HG03045 (cell line): ENCODE measurements around the gene SIVA1.

Source experiments
- ATAC-seq: cut with Tn5 transposase; IDR thresholded peaks from one replicate; pipeline ENCODE4 v1.9.1; 2021; ENCODE audit warnings: mild to moderate bottlenecking, moderate library complexity; ENCODE audit not compliant: unreplicated experiment

The SIVA1 gene

DNA sequence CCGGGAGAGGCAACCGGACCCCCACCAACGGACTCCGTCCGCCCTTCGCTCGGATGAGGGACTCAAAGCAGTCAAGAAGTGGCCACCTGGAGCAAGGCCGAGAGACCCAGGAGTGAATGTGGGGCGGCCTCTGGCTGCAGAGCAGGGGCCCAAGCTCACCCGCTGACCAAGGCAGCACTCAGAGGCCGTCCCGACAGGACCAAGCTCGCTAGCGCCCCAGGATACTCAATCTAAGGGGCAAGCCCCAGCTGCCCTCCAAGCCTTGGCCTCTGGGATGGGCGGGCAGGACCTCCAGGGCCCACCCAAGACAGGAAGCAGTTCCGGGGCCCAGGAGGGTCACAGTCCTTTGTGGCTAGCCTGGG is 41.7 kb downstream of the SIVA1 start:
- ATAC-seq = peak; percentile 7

DNA sequence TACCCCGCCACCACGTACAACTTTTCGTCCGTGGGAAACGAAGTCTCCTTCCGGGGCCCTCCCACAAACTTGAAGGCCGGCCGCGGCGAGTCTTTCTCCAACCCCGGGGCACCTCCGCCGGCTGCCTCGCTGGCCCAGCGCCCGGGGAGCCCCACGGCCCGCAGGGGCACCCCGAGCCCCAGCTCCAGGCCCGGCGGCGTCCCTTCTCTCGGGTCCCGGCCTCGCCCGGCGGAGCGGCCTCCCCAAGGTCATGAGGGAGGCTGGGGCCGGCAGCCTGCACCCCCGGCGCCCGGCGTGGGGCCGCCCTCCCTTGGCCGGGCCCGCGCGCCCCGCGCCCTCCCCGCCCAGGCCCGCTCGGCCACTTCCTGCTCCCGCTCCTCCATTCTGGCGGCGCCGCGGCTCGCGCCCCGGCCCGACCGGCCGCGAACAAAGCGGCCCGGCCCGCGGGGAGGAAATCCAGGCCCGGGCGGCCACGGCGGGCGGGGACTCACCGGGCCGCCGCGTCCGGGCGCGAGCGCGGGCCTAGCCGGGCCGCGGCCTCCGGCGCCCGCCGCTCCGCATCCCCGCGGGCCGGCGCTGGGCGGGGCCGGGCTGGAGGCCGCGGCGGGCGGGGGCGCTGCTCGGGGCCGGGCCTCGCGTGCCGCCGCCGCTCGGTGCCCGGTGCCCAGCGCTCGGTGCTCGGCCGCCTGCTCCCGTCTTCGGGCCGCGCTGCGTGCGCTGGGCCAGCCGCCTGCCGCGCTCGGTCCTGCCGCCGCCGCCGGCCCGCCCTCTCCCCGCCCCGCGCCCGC is 42.2 kb downstream of the SIVA1 start, which contains the start of gene AKT1:
TSS of gene AKT1 (minus strand) at position 756 of the 788 bp plus-strand sequence. CDS start 3,105 bp downstream, outside the sequence.
- peak; percentile 42 for ATAC-seq

DNA sequence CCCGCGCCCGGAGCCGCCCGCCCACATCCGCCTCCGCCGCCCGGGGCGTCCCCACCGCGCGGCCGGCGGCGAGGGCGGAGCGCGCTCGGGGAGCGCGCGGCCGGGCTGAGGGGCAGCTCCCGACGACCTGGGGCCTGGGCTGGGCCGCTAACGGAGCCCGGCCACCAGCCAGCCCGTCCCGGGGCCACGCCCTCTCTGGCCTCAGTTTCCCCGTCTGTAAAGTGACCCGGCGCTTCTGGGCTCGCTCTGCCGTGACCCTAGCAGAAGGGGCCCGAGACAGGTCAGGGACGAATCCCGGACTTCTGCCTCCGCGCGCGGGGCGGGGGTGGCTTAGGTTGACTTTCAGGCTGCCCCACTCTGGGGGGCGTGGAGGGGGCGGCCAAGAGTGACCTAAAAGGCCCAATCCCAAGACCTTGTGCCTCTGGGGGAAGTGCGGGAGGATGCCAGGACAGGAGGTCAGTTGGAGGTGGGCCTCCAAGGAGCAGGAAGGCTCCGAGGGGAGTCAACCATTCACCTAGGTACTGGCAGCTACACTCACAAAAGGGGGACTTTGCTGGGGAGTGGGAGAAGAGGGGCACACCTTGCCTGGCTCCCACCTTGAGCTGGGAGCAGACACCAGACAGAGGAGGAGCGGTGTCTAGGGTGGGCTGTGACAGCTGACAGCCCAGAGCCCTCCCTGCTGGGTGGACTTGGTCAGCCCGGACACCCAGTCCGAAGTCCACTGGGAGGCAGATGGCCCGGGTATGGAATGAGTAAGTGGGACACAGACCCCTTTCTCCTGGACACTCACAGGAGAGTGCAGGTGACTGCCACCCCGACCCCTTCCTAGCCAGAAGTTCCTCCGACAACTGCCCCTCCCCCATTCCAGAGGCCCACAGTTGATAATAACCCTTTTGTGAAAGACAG is 43.1 kb downstream of the SIVA1 start:
- peak; percentile 32 for ATAC-seq

DNA sequence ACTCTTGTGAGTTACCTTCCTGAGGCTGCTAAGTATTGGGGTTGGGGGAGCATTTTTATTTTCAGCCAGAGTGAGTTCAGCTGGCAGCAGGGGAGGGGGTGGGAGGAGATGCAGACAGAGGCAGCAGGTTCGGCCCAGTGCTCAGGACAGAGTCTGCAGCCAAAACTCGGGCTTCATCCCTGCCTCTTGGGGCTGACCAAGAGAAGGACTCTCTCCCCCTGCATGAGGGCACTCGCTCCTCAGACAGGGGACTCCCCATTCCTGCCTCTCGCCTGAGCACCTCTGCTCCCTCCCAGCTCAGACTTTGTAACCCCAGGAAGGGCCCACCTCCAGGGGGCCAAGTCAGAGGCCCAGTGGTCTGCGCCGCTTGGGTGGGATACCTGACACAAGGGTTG is 43.7 kb downstream of the SIVA1 start:
- ATAC-seq = no peak

DNA sequence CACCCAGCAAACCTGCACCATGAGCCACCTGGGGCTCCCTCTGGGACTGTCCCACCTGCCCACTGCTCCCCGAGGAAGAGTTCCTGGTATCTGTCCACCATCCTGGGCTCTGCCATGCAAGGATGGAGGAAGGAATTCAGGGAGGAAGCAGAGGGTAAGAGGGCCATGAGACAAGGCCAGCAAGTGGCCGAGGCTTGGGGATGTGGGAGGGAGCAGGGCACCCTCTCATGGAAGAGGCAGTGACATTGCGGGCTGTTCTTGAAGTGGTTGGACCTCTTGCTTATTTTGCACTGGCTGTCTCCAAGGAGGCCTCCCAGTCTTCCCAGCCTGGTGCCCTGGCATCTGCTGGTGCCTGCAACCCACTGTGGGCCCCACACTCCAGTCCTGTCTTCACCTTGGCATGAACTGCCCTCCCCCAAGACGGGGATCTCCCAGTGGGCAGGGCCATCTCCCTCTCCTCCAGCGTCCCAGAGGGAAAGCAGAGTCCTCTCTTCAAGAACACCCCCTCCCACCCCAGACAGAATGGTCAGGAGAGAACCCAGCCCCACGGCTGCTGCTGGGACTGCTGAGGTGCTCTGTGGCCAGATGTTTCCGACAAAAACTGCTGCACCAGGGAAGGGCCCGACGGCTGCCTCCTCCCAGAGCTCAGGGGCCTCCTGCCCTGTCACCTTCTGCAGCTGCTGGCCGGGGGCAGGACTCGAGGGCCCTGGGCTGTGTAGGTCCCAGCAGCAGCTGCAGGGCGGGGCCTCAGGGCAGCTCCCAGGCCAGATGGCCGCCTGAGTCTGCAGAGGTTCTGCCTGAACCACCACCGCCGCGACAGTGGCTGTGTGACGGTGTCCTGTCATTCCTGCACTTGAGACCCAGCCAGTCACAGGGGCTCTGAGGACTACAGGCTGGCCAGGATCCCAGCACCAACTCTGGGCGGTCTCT is 44.4 kb downstream of the SIVA1 start:
- ATAC-seq = no peak

DNA sequence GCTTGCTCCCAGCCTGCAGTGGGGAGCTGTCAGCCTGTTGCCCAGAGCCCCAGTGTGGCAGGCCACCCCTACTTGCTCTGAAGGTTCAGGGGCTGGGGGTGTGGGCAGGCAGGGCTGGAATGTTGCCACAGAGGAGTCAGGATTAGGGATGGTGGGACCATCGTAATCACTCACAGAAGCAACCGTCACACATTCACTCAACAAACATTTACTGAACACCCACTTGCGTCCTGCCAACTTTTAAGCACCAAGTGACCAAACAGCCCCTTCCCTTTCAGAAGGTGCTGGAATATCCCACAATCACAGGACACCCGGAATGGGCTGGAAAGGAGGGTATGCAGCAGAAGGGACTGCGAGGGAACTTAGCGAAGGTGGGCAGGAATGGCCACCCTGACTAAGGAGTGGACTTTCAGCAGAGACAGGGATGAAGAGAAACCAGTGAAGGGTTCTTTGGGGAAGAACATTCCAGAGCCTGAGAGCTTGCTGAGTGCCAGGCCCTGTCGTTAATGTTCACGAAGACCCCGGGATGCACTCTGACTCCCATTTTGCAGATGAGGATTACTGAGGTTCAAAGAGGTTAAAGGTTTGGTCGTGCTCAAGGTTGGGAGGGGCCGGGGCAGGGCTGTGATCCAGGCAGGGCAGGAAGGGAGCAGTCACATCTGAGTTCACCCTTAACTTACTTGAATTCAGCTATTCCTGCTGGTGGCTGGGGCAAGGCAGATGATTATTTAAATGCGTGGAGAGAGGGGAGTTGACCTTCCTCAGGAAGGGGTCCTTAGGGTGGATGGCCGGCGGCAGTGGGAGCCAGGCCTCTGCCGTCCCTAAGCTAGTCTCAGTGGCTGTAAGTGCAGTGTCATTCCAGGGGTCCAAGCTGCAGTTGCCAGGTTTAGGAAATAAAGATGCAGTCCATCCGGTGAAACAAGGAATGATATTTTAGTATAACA is 45.6 kb downstream of the SIVA1 start:
- ATAC-seq = no peak

DNA sequence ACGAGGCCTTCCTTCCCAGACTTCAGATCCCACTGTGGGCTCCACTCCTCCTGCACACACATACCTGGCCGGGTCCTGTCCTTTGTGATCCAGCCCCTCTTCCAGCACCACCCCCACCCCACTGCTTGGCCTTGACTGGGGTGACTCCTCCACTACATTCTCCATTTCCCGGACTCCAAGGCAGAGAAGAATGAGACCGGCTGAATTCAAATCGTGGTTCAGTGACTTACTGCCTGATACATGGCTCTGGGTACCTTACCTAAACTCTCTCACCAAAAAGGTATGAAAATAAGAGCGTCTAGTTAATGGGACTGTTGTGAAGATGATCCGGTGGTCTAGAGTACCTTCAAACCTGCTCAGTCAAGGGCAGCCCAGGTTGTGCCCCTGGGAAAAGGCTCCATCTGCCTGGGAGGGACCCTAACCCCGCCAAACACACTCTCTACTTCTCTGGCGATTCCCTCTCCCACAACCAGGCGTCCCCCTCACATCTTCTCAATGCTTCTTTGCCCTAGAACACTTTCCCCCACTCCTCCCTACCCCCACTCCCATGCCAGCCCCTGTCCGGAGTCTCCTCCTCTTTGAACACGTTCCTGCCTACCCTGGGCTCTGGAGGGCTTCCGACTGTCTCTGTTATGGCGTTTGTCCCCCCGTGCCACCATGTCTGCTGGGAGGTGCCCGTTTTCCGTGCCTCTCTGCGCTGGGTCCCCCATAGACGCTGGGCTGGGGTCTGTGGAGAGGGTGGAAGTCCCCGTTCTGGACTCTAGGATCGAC is 46.5 kb downstream of the SIVA1 start:
- ATAC-seq = no peak

DNA sequence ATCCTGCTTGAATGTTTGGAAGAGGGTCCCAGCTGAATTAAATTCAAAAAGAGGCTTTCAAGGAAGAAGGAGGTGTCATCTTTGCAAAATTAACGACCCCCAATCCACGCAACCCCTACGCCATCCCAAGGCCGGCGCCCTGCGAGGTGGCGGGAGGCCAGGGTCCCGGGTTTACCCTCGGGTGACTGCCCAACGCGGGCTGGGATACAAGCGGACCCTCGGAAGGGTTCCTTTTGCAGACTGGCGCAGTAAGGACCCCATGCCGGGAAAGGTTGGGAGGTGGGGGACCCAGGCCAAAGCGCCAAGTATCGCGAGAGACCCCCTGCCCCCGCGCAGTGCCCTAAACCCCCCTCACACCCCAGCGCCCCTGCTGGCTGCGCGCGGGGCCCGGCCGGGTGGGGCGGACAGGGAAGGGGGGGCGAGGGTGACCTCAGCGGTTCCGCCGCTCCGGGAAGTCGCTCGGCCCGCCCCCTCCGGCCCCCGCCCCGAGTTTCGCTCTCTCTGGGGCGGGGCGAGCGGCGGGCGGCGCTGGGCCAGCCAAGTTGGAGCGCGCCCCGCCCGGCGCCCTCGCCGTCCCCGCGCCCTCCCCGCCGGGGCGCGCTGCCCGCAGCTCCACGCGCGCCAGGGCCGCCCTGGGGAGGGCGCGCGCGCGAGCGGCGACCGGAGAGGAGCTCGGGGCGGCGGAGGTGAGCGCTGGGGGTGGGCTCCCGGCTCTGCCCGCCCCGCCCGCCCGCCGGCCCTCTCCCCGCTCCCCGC is 47.2 kb downstream of the SIVA1 start:
- ATAC-seq = peak; percentile 50

DNA sequence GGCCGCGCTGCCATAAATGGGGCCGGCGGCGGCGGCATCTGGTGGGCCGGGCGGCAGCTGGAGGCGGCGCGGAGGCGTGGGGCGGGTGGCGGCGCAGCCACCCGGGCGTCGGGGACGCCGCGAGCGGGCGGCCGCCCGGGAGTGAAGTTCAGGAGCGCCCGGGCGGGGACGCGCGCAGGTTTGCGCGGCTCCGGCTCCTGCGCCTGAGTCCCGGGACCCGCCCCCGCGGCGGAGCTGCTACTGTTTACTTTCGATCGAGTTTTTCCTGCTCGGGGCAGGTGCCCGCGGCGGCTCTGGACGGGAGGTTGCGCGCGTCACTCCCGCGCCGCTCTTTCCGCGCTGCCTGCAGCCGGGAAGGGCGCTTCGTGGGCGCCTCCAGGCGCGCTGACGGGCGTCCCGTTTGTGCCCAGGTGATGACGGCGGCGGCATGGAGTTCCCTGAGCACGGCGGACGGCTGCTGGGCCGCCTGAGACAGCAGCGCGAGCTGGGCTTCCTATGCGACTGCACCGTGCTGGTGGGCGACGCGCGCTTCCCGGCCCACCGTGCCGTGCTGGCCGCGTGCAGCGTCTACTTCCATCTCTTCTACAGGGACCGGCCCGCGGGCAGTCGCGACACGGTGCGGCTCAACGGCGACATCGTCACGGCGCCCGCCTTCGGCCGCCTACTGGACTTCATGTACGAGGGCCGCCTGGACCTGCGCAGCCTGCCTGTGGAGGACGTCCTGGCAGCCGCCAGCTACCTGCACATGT is 48.0 kb downstream of the SIVA1 start, which contains the start of gene ZBTB42:
TSS of gene ZBTB42 (plus strand) at position 331 of the 749 bp plus-strand sequence. CDS start at position 428, 97 bp downstream.
- peak; percentile 38 for ATAC-seq

DNA sequence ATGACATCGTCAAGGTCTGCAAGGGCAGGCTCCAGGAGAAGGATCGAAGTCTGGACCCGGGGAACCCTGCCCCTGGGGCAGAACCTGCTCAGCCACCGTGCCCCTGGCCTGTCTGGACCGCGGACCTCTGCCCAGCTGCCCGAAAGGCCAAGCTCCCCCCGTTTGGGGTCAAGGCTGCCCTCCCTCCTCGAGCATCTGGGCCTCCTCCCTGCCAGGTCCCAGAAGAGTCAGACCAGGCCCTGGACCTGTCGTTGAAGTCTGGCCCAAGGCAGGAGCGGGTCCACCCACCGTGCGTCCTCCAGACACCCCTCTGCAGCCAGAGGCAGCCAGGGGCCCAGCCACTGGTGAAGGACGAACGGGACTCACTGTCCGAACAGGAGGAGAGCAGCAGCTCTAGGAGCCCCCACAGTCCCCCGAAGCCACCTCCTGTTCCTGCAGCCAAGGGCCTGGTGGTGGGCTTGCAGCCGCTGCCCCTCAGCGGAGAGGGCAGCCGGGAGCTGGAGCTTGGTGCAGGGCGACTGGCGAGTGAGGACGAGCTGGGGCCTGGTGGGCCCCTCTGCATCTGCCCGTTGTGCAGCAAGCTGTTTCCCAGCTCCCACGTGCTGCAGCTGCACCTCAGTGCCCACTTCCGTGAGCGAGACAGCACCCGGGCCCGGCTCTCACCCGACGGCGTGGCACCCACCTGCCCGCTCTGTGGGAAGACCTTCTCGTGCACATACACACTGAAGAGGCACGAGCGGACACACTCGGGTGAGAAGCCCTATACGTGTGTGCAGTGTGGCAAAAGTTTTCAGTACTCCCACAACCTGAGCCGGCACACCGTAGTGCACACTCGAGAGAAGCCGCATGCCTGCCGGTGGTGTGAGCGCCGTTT is 48.8 kb downstream of the SIVA1 start:
- ATAC-seq = no peak

DNA sequence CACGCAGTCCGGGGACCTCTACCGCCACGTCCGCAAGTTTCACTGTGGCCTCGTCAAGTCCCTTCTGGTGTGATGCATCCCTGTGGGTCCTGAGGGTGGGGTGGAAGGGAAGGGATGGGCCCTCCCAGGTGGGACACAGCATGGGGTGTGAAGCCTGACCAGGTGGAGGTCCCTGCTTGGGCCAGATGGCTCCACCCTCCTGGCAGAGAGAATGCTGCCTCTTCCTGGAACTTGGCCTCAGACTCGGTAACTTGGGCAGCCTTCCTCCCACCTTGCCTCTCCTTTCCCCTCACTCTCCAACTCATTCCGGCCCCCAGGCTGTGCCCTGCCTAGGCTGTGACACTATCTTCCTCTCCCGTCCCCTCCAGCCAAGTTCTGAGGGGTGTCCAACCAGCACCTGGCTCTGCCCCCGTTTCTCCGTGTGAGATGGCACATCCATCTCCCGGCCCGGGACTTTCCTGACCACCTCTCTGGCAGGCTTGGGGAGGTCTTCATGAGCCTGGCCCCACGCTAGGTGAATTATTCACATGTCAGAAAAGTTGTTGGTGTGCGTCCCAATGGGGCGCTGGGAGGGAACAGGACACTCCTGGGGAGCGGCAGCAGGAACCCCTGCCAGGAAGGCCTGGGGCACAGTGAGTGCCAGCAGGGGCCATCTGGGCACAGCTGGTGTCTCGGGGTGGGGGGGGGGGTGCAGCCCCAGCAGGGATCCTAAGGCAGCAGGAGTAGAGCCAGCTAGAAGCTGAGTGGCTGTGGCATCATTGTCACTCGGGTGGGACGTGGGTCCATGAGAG is 49.6 kb downstream of the SIVA1 start:
- no peak for ATAC-seq

DNA sequence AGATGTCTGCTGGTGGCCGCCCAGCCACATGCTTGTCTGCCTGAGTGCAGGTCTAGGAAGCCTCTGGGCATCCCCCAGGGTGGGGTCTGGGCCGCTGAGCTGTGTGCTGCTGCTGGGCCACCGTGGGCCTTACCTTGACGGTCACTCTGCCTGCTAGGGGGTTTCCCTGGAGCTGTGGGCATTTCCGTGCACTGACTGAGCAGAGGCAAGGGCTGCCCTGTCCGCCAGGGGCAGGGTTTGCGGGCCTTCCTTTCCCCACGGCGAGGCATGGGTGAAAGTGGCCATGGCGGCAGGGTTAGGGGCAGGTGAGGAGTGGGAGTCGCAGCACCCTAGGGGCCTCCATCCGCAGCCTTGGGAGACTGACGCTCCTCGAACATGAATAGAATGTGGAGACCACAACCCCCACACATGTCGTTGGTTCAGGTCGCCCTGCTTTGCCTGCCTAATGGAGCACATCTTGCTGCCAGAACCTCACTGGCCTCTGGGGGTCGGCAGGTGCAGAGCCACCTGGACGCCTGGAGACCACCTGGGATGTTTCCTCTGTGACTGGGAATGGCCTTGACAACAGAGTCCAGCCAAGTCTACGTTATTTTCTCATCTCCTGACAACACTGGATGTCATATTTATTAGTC is 50.4 kb downstream of the SIVA1 start:
- ATAC-seq = no peak

DNA sequence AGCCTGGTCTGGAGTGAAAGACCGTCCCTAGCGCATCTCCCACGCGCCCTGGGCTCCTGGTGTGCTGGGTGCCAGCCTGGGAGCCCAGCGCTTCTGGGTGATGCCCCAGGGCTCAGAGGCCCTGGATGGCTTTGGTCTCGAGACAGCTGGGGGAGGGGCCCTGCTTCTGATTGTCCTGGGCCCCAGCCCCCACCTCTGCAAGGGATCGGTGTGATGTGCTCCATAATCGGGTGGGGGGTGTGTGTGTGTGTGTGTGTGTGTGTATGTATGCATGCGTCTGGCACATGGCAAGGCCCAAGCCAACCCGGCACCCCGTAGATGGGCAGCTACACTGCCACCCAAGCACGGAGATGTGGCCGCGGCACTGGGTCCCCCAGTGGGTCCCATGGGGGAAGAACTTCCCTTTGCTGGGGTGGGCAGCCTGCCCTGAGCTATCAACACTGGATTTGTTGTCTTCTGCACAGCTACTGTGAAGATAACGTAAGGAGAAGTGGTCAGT is 51.0 kb downstream of the SIVA1 start:
- ATAC-seq = no peak

DNA sequence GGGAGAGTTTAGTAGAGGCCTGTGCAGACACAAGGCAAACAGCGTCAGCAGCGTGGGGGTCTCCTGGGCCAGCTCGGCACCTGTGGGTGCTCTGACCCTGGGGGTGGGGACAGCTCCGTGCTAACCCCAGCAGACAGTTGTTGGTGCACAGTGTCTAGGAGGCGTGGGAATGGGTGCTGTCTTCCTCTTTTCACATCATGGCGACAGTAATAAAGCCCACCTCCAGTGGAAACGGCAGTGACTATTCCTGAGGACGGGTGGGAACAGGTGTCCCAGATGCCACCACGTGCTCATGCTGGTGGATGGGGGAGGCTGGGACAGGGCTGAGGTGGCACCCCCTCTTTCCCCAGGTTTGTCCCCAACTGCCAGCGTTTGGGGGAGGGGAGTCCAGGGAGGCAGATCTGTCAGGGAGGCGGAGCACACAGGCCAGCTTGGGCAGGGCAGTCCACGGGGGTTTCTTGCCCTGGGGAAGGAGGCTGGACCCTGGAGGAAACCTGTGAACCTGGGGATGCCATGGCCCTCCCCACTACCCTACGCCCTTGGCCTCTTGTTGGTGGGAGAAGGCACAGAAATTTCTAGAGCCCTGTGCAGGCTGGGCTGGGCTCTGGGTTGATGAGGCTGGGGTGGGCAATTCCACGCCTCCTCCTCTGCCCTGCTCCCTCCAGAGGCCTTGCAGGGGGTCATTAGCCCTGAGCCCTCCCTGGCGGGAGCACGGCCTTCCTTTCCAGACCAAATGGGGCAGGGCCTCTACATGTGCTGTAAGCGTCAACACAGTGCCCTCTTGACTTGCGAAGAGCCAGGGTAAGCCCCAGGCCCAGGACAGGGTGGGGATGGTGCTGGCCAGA is 51.8 kb downstream of the SIVA1 start:
- ATAC-seq = no peak
